ENCODE measurements around the gene SLC26A5.
"Not testable (repeated sequence)": the region's sequence is repeated elsewhere in the genome, so short reads cannot be mapped to it uniquely, and the experiment has no call there.

The SLC26A5 gene

GRCh38 chr7:103446049-103446520 lies at the start of gene SLC26A5:
Gene SLC26A5, minus strand, starts transcription at chr7:103446207. Its CDS starts 24,693 bp downstream, at chr7:103421514.
- DNase-seq, result no peak

GRCh38 chr7:103487419-103487818 lies 41.4 kb upstream of the SLC26A5 start:
- no peak for DNase-seq

- DNase-seq, result not testable (repeated sequence)
Observed at GRCh38 chr7:103486873-103487272, 40.9 kb upstream of the SLC26A5 start.

GRCh38 chr7:103480771-103481170 lies 34.8 kb upstream of the SLC26A5 start:
- no peak for DNase-seq

- DNase-seq, result no peak
Observed at GRCh38 chr7:103474956-103475355, 28.9 kb upstream of the SLC26A5 start.

GRCh38 chr7:103469095-103469948 lies 23.3 kb upstream of the SLC26A5 start:
- no peak for DNase-seq

- DNase-seq, result no peak
Observed at GRCh38 chr7:103466814-103467213, 20.8 kb upstream of the SLC26A5 start.

GRCh38 chr7:103462358-103462757 lies 16.4 kb upstream of the SLC26A5 start:
- DNase-seq, result no peak

- DNase-seq, result peak; percentile 45
Observed at GRCh38 chr7:103447073-103447960, 1.3 kb upstream of the SLC26A5 start.

- no peak for DNase-seq
Observed at GRCh38 chr7:103445228-103446048, 569 bp downstream of the SLC26A5 start.

- no peak for DNase-seq
Observed at GRCh38 chr7:103439661-103440060, 6.3 kb downstream of the SLC26A5 start.

- no peak for DNase-seq
Observed at GRCh38 chr7:103437623-103438022, 8.4 kb downstream of the SLC26A5 start.

GRCh38 chr7:103432712-103433111 lies 13.3 kb downstream of the SLC26A5 start:
- DNase-seq, result no peak

- DNase-seq, result no peak
Observed at GRCh38 chr7:103425177-103425576, 20.8 kb downstream of the SLC26A5 start.

- DNase-seq, result no peak
Observed at GRCh38 chr7:103423467-103424179, 22.4 kb downstream of the SLC26A5 start.

GRCh38 chr7:103420857-103421384 lies 25.1 kb downstream of the SLC26A5 start:
- DNase-seq, result no peak

- DNase-seq, result no peak
Observed at GRCh38 chr7:103418241-103418640, 27.8 kb downstream of the SLC26A5 start.

- DNase-seq, result no peak
Observed at GRCh38 chr7:103413407-103413806, 32.6 kb downstream of the SLC26A5 start.

GRCh38 chr7:103412151-103412550 lies 33.9 kb downstream of the SLC26A5 start:
- DNase-seq, result no peak

- not testable (repeated sequence) for DNase-seq
Observed at GRCh38 chr7:103405789-103406613, 40.0 kb downstream of the SLC26A5 start.

- not testable (repeated sequence) for DNase-seq
Observed at GRCh38 chr7:103399687-103400086, 46.3 kb downstream of the SLC26A5 start.

Data from activated CD4-positive, alpha-beta T cell treated with anti-CD3 and anti-CD28 coated beads, Interleukin-2, amount 50 U/mL, for 16 hours (primary cell).